Hematopoietic multipotent progenitor cell treated with erythropoietin and hydrocortisone succinate and interleukin-3 and kit ligand, for 17 days (in vitro differentiated cells): ENCODE results near the gene KIF26B.

Experiments used
- DNase-seq: peaks from one replicate; pipeline ENCODE4 v3.0.0-alpha.2; 2015; ENCODE audit warnings: low spot score

Gene KIF26B

DNA sequence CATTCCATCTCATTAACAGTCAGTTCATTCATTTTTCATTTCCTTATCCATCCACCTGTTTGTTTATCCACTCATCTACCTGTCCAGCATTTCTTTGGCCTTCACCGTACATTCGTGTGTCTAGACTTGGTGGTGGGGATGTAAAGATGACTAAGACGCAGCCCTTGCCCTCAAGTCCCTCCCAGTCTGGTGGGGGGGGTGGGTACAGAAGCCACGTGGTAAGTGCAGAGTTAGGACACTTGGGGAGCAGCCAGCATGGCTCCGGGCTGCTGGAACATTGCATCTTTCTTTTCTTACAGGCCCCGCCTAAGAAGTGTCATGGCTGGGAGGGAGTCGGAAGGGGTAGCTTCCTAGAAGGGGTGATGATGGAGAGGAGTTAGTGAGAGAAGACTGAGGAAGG, 17.2 kb downstream of the KIF26B start:
- no peak for DNase-seq

DNA sequence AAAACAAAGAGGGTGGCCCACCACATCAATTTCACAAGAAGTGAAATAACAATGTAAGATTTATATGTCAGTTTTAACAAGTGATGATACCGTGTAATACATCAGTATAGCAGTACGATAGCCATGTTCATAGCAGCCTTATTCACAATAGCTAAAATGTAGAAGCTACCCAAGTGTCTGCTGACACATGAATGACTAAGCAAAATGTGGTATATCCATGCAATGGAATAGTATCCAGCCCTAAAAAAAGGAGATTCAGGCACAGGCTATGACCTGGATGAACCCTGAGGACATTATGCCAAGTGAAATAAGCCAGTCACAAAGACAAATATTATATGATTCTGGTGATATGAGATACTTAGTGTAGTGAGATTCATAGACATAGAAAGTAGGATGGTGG, 18.0 kb downstream of the KIF26B start:
- no peak for DNase-seq

DNA sequence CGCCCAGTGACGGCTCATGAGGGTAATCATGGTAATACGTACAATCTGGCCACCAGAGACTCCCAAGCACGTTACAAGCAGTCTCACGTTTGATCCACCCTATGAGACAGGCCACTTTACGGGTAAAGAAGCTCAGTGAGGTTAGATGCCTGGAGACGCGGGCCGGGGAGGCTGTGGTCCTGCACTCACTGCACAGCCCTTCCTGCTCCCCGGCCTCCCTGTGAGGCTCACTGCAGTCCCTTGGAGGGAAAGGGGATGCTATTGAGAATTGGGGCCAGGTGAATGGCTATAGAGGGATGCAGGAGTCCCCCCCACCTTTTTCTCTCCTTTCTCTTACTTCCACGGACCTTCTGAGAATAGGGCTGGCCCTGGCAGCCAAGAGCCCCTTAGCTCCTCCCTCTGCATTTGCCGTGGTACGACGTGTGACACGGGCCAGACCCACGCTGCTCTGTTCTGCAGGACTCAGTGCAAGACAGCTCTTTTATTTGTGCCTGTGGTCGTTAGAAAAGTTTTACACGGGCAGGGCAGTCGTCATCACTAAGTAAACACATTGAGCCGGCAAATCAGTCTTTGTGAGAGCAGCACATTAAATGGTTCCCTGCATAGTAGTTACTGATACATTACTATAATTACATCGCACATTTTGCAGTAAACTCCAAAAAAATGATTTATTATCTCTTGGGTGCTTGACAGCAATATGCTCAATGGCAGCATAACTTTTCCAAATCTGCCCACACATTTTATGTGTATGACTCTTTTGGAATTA, 18.8 kb downstream of the KIF26B start:
- no peak for DNase-seq

DNA sequence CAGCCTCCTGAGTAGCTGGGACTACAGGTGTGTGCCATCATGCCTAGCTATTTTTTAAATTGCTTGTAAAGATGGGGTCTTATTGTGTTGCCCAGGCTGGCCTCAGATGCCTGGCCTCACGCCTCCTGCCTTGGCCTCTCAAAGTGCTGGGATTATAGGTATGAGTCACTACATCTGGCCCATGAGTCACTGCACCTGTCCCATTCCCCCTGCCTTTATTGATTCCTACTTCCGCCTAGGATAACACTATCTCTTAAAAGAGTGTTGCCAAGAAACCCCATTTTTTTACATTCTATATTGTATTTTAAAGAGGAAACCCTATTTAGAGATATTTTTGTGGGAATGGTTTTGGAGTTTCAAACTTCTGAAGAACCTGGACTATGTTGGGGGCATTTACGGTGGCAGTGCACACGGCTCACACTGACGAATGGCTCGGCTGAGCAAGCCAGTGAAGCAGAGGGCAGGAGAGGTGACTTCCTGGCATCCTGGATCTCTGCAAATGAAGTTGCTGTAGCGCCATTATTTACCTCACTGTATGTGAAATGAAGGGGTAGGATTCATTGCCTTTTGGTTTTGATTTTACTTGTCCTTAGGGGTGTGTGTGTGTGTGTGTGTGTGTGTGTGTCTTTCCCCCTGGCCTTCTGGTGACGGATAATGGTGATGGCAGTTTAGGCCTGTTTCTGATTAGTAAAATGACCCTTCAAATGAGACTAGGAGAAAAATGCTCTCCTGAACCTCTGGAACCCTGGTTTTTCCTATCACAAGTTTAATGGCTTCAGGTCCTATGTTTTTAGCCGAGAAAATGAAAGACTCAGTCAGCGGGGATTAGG, 22.5 kb downstream of the KIF26B start:
- DNase-seq = no peak

DNA sequence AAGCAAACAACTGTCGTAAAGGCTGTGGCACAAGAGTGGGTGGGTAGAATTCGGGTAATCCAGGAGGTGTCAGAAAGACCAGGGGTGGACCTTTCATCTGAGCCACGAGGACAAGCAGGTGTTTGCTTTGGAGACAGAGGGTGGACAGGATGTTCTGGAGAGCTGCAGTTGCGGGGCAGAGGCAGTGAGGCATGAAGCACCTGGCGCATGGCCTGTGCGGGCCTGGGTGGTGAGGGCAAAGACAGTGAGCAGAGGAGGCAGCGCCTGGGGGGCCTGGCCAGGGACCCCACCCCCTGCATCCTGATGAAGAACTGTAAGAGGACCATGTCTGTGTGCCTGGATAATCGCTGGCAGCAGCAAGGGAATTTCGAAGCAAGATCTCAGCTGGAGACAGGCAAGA, 24.9 kb downstream of the KIF26B start:
- DNase-seq = no peak

DNA sequence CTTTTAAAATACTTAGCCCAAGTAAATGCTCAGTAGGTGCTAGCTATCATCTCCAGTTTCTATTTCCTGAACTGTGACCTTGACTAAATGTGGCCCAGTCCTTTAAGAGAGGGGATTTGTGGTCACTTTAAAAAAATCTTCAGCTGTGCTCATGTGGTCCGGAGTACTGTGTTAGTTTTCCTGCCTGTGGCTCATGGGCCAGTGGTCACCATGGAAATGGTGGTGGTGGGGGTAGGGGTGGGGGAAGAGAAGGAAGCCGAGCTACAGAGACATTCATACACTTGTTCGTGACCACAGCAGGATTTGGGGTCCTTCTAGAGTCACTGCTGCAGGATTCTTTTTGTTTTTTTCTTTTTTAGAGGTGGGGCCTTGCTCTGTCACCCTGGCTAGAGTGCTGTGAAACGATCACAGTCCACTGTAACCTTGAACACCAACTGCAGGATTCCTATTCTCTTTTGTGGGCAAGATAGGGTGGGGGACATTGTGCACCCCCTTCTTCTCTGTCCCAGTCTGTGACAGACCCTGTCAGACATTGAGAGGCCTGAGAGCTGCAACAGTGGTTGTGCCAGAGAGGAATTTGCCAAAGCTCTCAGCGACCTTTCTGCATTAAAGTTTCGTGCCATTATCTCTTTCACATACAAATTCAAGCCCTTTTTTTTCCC, 25.8 kb downstream of the KIF26B start:
- DNase-seq = no peak

DNA sequence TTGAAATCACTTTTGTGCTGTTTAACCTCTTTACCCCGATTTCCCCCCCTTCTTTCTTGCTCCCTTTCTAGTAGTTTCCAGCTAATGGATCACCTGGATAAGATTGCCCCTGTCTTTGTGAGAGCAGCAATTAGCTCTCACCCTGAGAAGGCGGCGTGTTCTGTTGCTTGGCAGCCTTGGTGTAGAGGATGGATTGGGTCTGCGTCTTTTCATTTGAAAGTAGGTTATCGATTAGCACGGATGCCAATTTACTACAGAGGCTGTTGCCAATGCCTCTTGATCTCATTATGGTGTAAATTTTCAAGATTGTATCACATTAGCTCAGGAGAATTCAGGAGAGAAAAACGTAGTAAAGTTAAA, 26.4 kb downstream of the KIF26B start:
- DNase-seq = no peak

DNA sequence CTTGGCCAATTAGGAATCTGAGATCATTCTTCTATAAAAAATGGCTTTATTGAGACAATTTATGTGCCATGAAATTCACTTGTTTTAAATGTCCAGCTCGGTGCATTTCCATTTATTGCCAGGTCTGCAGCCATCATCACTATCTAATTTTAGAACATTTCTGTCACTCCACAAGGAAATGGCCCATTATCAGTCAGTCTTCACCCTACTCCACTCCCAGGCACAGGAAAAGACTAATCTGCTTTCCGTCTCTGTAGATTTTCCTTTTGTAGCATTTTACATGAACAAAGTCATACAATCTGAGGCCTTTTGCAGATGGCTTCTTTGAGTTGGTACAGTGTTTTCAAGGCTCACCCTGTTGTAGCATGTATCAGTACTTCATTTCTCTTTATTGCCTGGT, 27.2 kb downstream of the KIF26B start:
- no peak for DNase-seq

DNA sequence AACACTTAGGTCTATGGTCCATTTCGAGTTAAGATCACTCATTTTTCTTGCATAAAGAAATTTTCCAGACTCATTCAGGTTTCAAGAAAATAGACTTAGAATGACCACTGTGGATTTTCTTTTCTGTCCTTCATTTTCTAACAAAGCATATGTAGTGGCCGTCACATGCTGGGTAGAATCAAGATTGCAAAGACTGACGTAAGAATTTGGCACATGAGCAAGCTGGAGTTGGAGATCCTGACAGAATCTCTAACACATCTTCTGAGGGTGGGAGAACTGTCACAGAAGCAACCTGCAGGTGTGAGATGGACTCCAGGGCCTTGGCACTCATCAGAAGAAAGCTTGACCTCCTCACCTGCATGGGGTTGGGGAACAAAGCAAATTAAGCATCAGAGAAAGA, 28.6 kb downstream of the KIF26B start:
- DNase-seq = no peak

DNA sequence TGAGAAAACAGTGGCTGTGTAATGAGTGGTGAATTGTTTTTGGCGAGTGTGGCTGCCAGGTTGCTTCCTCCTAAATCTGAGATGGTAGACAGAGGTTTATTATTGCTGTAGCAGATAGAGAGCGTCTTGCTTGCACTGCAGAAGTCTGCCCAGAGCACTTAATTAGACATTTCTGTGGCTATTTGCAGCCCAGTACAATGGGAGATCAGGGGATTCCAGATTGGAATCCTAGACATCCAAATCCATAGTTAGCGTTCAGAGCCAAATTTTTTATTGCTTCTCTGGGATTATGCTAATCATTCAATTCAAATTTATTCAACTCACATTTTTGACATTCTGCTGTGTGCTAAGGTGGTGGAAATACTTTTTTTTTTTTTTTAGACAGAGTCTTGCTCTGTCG, 30.0 kb downstream of the KIF26B start:
- DNase-seq = no peak

DNA sequence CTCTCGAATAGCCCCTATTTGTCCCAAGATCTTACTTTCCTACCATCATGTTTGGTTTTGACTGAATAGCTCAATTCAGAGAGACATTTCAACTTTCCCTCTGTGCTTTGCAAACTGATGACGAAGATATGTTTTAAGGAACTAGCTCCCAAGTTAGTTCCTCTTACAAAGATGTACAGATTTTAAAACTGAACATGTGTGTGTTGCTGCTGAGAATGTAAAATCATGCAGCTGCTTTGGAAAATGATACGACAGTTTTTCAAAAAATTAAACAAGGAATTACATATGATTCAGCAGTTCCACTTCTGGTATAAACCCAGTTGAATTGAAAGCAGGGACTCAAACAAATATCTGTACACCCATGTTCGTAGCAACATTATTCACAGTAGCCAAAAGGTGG, 33.6 kb downstream of the KIF26B start:
- no peak for DNase-seq

DNA sequence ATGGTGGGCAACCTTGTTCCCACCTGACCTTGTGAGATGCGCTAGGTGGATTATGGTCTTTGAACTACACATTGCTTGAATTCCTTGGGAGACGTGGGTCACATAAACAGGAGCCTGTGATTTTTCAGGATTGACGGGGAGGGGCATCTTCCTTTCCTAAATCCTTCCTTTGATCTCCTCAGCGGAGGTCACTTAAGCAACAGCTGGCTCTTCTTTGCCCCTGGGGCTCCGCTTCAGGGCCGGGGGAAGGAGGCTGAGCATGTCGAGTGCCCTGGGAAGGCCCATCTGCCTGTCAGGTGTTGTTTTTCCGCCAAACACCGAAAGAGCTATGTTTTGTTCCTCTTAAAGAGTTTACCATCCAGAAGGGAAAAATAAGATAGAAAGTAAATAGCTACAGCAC, 40.6 kb downstream of the KIF26B start:
- no peak for DNase-seq

DNA sequence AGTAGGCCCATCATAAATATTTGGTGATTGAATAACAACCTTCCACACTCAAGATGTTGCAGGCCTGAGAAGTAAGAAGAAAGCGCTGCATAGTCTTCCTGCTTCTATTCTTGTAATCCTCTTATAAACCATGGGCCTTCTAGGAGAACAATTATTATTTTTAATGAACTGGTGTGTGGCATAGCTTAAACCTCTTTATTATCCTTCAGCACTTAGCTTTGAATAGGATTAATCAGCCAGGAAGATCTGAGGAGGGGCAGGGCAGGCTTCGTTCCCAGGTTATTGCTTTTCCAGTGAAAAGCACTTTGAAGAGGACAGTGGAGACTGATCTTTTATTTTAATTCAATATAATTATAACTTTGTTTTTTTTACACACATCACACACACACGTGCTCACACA, 42.3 kb downstream of the KIF26B start:
- DNase-seq = no peak

DNA sequence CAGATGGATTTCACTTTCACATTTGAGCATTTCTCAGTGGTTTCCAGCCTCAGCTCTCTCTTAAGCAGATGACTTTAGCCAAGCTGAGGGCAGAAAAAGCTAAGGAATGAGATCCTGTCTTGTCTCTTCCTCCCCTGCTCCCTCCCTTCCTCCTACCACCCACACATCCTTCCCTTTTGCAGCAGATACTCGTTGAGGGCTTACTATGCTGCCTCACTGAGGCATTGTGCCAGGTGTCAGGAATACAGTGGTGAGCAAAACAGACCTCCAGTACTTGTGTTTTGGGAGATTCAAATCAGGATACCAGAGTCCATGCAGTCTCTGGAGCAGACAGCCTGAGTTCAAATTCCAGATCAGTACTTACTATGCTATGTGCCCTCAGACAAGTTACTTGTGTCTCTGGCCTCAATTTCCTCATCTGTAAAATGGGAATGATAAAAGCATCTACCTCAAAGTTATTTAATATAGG, 43.2 kb downstream of the KIF26B start:
- no peak for DNase-seq

DNA sequence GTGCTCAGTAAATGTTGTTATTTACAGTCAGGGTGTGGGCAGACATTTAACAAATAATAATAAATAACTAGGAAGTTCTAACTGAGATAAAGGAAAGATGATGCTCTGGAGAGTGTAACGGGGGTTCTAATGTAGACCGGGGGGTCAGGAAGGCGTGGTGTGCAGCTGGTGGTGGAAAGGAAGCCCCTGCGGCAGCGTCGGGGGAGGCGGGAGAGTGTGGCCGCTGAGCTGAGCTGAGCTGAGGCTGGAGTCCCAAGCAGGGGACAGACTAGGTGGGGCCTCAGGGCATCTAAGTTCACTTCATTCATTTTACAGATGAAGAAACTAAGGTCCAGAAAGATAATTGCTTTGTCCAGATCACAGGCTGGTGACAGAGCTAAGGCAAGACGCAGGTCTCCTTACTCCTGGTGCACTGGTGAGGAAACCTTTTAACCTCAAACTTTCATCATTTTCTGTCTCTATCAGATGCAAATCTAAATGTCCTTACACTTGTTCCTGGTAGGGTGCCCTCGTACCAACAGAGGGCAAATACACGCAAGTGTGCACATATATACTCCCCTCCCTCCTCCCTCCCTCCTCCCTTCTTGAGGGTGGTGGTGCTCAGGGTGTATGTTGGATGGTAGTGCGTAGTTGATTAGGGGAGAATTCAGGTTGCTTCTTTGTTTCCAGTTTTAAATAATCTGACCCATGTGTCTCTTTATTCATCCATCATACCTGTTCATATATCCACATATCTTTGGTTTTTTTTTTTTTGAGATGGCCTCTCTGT, 44.1 kb downstream of the KIF26B start:
- DNase-seq = no peak

DNA sequence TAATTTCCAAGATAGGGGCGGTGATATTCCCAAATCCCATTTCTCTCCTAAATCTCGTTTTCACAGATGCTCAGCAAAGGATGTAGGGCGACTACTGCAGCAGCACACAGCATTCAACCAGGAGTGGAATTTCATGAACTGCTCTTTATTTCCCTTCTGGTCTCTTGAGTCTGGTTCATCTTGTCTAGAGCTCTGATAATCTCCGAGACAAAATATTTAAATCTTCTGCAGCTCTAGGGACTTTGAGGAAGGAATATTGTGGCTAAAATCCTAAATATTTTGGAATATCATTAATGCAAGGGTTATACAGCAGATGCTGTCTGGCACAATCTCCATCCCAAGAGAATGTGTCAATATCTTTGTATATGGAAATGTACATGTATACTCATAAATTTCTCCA, 45.4 kb downstream of the KIF26B start:
- DNase-seq = no peak

DNA sequence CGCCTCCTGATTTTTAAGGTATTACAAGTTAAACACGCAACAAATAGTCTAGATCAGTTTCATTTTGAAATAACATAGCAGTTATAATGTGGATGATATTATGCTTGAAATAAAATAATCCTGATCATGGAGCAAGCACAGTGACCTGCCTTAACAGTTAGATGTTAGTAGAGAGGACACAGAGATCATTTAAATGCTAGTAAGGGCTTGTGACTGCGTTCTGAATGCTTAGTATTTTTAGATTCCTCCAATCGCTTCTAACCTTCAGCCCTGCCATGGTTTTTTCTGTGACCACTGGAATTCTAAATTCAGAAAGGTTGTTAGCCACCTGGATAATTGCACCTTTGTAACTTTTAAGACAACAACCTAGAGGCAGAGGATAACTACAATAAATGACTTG, 46.4 kb downstream of the KIF26B start:
- DNase-seq = no peak

DNA sequence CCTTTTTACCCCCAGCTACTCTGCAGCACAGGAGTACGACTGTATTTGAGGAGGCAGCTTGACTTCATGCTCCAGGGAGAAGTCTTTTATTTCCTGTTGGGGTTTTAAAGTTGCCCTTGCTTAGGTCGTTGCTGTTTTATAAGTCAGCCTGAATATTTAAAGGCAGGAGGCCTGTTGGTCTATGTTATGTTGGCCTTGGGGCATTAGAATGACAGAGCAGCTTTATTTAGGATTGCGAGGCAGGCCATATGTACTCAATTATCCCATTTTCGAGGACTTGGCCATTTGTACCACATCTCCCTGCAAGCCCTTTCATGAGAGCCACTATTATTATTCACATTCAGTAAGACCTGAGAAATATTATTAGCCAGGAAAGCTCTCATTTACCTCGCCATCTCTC, 47.0 kb downstream of the KIF26B start:
- DNase-seq = no peak

DNA sequence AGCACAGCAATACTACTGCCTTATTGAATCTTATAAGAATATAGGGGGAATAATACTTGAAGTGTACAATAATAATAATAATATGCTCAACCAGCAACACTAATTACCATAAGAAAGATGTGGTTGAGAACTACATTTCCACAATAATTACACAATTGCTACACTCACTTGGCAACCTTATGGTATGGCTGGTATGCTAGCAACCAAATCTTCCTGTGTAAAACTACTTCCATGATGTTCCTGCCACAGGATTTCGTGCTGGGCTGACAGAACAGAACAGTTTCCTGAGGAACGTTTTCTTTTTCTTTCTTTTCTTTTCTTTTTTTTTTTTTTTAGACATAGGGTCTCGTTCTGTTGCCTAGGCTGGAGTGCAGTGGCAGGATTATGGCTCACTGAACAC, 50.6 kb downstream of the KIF26B start:
- DNase-seq = no peak

DNA sequence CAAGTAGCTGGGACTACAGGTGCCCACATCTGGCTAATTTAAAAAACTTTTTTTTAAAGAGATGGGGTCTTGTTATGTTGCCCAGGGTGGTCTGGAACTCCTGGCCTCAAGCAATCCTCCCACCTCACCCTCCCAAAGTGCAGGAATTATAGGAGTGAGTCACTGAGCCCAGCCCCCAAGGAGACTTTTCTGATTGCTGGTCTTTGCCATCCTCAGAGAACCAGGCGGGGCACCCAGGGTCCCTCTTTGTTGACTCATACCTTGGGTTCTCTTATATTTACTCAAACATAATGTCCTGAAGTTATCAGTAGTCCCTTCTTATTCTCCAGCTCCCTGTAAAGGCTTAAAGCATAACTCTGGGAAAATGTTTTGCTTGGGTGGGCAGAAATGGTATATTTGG, 51.1 kb downstream of the KIF26B start:
- DNase-seq = no peak

DNA sequence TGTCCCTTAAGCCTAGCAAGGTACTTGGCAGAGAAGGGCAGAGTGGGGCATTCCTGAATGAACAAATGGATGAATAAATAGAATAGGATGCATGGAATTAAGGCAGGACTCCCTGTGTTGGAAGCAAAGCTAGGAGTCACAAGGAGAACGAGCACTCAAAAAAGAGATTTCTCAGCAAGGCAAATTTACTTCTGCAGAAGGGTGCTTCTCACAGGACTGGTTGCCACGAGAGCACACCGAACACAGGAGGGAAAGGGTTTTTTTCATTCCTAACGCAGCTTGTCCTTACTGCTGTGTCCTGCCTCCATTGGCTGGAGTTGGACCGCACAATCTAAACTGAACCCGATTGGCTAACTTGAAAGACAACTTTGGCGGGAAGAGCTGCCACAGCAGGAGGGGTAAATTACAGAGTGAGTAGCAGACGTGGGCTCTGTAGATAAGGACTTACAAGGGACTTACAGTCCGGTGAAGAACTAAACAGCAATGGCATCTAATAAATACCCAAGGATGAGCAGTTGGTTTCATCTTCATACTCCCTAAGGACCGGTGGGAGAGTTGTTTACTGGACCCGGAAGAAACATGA, 52.4 kb downstream of the KIF26B start:
- no peak for DNase-seq

DNA sequence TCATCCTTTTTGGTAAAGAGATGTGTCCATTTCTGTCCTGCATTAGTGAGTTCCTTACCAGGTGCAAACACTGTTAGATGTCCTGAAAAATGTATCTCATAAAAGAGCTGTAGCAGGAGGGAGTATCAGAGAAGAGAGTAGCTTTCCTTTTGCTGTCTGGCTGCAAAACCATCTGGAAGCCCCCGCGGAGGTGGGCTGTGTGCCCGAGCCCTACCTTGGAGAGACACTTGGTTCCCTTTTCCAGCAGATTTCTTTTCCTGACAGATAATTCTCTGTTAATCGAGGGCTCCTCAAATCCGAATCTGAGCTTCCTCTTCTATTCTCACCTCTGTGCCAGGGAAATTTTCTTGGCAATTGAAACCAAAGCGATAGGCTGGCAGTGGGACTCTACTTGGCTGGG, 53.0 kb downstream of the KIF26B start:
- no peak for DNase-seq
